Fibroblast of lung (primary cell): Measurements from ENCODE around the gene ELOVL3.

Experiments used
- EZH2 ChIP-seq: IDR thresholded peaks from 2 replicates; pipeline ENCODE4 v1.5.1; 2012; ENCODE audit warnings: low read length, control low read depth, mild to moderate bottlenecking; ENCODE audit errors: missing control alignments
- TF ChIP-seq, protein P1 (sequence below), 2 donors: IDR thresholded peaks in 1 of 2; conservative IDR thresholded peaks in 1 of 2; 1 replicate in 1 of 2; 2 replicates in 1 of 2; pipeline ENCODE4 v1.5.1; 2011 to 2012; ENCODE audit warnings: low read length in 2 of 2, control low read depth in 1 of 2, inconsistent platforms in 1 of 2, low read depth in 1 of 2, mild to moderate bottlenecking in 1 of 2

DNA sequence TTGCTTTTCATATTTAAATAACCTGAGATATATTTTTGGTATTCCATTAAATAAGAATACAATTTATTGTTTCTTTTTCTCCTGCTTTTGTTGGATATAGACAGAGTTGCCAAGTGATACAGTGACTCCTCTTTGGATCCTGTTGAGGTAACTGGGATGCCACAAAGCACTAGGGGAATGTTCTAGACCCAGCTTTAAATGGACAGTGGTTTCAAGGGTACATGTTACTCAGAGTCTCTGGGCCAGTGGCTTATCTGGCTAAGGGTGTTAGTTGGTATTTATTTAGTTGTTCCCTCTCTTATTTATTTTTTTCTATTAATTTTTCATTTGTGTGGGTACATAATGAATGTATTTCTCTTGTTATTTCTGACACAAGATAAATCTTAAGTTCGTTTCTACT, 28.3 kb downstream of the ELOVL3 start:
- TF ChIP-seq, protein P1, sequence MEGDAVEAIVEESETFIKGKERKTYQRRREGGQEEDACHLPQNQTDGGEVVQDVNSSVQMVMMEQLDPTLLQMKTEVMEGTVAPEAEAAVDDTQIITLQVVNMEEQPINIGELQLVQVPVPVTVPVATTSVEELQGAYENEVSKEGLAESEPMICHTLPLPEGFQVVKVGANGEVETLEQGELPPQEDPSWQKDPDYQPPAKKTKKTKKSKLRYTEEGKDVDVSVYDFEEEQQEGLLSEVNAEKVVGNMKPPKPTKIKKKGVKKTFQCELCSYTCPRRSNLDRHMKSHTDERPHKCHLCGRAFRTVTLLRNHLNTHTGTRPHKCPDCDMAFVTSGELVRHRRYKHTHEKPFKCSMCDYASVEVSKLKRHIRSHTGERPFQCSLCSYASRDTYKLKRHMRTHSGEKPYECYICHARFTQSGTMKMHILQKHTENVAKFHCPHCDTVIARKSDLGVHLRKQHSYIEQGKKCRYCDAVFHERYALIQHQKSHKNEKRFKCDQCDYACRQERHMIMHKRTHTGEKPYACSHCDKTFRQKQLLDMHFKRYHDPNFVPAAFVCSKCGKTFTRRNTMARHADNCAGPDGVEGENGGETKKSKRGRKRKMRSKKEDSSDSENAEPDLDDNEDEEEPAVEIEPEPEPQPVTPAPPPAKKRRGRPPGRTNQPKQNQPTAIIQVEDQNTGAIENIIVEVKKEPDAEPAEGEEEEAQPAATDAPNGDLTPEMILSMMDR (conservative IDR thresholded peaks at IDR 0.05 in 1 of 2, IDR thresholded peaks at IDR 0.05 in 1 of 2; ENCODE audit: low read depth in 1 of 2, low read length in 2 of 2) = no peak
- TF ChIP-seq EZH2 = no peak
